NCI-H1930 (cell line): Measurements from ENCODE around the gene FCHSD2.
"Not testable (repeated sequence)": the region's sequence is repeated elsewhere in the genome, so short reads cannot be mapped to it uniquely, and the experiment has no call there.

Source experiments
- DNase-seq, 2 experiments: peaks; one replicate each; lab custom pipeline; 2025; lab: John Stamatoyannopoulos, UW

The FCHSD2 gene

GRCh38 chr11:72925656-72926055 lies 216.5 kb downstream of the FCHSD2 start:
- DNase-seq, result no peak

- DNase-seq, result no peak
Observed at GRCh38 chr11:72924568-72925190, 217.4 kb downstream of the FCHSD2 start.

- DNase-seq, result no peak
Observed at GRCh38 chr11:72921028-72921716, 220.9 kb downstream of the FCHSD2 start.

- no peak for DNase-seq
Observed at GRCh38 chr11:72920001-72920400, 222.1 kb downstream of the FCHSD2 start.

GRCh38 chr11:72918851-72919250 lies 223.3 kb downstream of the FCHSD2 start:
- no peak for DNase-seq

- no peak for DNase-seq
Observed at GRCh38 chr11:72912253-72912652, 229.9 kb downstream of the FCHSD2 start.

- DNase-seq, result not testable (repeated sequence)
Observed at GRCh38 chr11:72909558-72910388, 232.3 kb downstream of the FCHSD2 start.

GRCh38 chr11:72908032-72908676 lies 234.0 kb downstream of the FCHSD2 start:
- DNase-seq, result no peak

GRCh38 chr11:72904016-72904415 lies 238.1 kb downstream of the FCHSD2 start:
- no peak for DNase-seq

GRCh38 chr11:72901374-72901773 lies 240.7 kb downstream of the FCHSD2 start:
- DNase-seq, result no peak

- no peak for DNase-seq
Observed at GRCh38 chr11:72900013-72900412, 242.1 kb downstream of the FCHSD2 start.

- DNase-seq, result no peak
Observed at GRCh38 chr11:72899238-72899637, 242.9 kb downstream of the FCHSD2 start.

- no peak for DNase-seq
Observed at GRCh38 chr11:72897506-72897905, 244.6 kb downstream of the FCHSD2 start.

- DNase-seq, result no peak
Observed at GRCh38 chr11:72896431-72896830, 245.7 kb downstream of the FCHSD2 start.

GRCh38 chr11:72890881-72891280 lies 251.2 kb downstream of the FCHSD2 start:
- DNase-seq, result no peak

GRCh38 chr11:72886619-72887018 lies 255.5 kb downstream of the FCHSD2 start:
- DNase-seq, result no peak

GRCh38 chr11:72885749-72886609 lies 256.1 kb downstream of the FCHSD2 start:
- no peak for DNase-seq

- no peak for DNase-seq
Observed at GRCh38 chr11:72876147-72876546, 266.0 kb downstream of the FCHSD2 start.

- no peak for DNase-seq
Observed at GRCh38 chr11:72875736-72876135, 266.4 kb downstream of the FCHSD2 start.

GRCh38 chr11:72872012-72872411 lies 270.1 kb downstream of the FCHSD2 start:
- no peak for DNase-seq

- DNase-seq, result no peak
Observed at GRCh38 chr11:72871119-72871518, 271.0 kb downstream of the FCHSD2 start.
